ENCODE results near the gene RPLP1. TPM values are rescaled to one million over a fixed set of nuclear protein-coding genes. Genes with fewer than 3 reads are reported as not detected.

Gene RPLP1
- total RNA-seq, 4 donors from 2014 or later, result 1,024 to 2,624 (median 1,151) TPM

GRCh38 chr15:69501456-69501855 is 48.8 kb downstream of the RPLP1 start:
- WGBS, 2 donors, result 89 to 95% methylated on average over 8 of the region's 8 CpGs
- intact Hi-C loops (cut with DNase I; ENCODE audit: low total_unique reads), result no loop called here
- H3K4me3 ChIP-seq (ENCODE audit: low read depth, poor library complexity, severe bottlenecking), result no peak overlapping the region
- no peak for DNase-seq (ENCODE audit: low spot score in 2 of 2)
- TF ChIP-seq CTCF (IDR thresholded peaks at IDR 0.05), result no peak
- no peak for TF ChIP-seq POLR2A (IDR thresholded peaks at IDR 0.05)

- intact Hi-C loops (cut with DNase I; ENCODE audit: low total_unique reads), result no loop called here
- TF ChIP-seq CTCF (IDR thresholded peaks at IDR 0.05), result no peak
- TF ChIP-seq POLR2A (IDR thresholded peaks at IDR 0.05), result no peak
- 81% methylated on average over 10 of the region's 10 CpGs for WGBS, 2 donors
- no peak overlapping the region for H3K4me3 ChIP-seq (ENCODE audit: low read depth, poor library complexity, severe bottlenecking)
- no peak for DNase-seq (ENCODE audit: low spot score in 2 of 2)
Measured at GRCh38 chr15:69502470-69503045, 49.9 kb downstream of the RPLP1 start.

GRCh38 chr15:69504352-69505040 is 51.9 kb downstream of the RPLP1 start:
- intact Hi-C loops (cut with DNase I; ENCODE audit: low total_unique reads), result no loop called here
- no peak overlapping the region for H3K4me3 ChIP-seq (ENCODE audit: low read depth, poor library complexity, severe bottlenecking)
- TF ChIP-seq POLR2A (IDR thresholded peaks at IDR 0.05) (no peak), CTCF (IDR thresholded peaks at IDR 0.05) (no peak)
- DNase-seq (ENCODE audit: low spot score in 2 of 2), result no peak
- WGBS, 2 donors, result 85 to 91% methylated on average over 3 of the region's 3 CpGs

Other genes with a start within 250 kb of the RPLP1 start
- 10 to 100 TPM in 1 of 4 donors, 1 to 10 TPM in 3; 4.2 to 16.4 (median 6.8) TPM for gene PAQR5, start 153.9 kb upstream of the RPLP1 start, total RNA-seq
- gene KIF23, start 38.5 kb upstream of the RPLP1 start, total RNA-seq, result 1 to 10 TPM; 2.7 to 5.7 (median 3.1) TPM

All from lower leg skin (tissue), 4 donors.